ENCODE measurements around the gene DEGS2. TPM values are rescaled to one million over a fixed set of nuclear protein-coding genes. Genes with fewer than 3 reads are reported as not detected.
A peak's percentile ranks its signal among the peaks of the same experiment; 100 is the strongest.

DEGS2 gene
- total RNA-seq, 1 experiment from 2014 or later, result 1.6 TPM

DNA sequence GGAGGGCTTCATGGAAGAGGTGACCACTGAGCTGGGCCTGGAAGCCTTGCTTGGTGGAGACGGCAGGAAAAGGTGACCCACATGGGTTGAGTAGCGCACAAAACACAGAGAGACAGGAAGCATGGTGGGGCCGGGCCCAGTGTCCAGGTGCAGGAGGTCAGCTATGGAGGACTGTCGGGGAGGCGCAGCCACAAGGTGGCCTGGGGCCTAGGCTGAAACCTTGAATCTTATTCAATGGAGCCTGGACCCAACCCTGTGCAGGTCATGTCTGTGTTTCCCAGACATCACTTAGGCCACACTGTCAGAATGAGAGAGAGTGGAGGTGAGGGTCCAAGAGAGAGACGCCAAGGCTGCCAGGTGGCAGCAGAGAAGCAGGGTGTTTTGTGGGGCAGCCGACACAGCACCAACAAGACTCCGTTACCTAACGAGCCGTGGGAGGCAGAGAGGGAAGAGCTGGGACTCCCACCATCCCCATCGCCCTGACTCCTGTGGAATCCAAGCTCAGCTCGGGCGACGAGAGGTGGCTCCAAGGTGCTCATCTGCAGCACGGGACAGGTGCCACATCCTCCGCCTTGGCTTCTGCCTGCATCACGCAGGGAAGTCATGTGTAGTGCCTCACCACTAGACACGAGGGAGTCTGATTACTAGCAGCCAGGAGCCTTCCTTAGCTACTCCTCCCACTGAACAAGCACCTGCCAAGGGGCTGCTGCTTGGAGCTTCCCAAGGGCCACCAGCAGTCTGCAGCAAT is 38.7 kb downstream of the DEGS2 start:
- Mint-ChIP-seq H3K4me3 (no peak overlapping the region), H3K36me3 (no peaks in the 10 kb centered on the region), H3K9me3 (no peaks in the 10 kb centered on the region), H3K27ac (peak overlapping the region; percentile 51; the same call in 1 of the 2 replicates), H3K27me3 (ENCODE audit: low read depth) (no peaks in the 10 kb centered on the region), H3K4me1 (no peaks in the 10 kb centered on the region)
- ATAC-seq, result no peak
- POLR2A ChIA-PET, result no interaction called here
- TF ChIP-seq OVOL2 (CRISPR knock-in tag; IDR thresholded peaks at IDR 0.05; ENCODE audit: borderline replicate concordance) (no peak), SMAD3 (CRISPR knock-in tag; IDR thresholded peaks at IDR 0.05; ENCODE audit: borderline replicate concordance) (no peak), ESRRA (CRISPR knock-in tag; IDR thresholded peaks at IDR 0.05; ENCODE audit: borderline replicate concordance) (no peak), MXD4 (CRISPR knock-in tag; IDR thresholded peaks at IDR 0.05; ENCODE audit: borderline replicate concordance) (no peak)
- TF ChIP-seq, protein P1, sequence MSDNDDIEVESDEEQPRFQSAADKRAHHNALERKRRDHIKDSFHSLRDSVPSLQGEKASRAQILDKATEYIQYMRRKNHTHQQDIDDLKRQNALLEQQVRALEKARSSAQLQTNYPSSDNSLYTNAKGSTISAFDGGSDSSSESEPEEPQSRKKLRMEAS (CRISPR knock-in tag; IDR thresholded peaks at IDR 0.05), result no peak
- TF ChIP-seq, protein P2, sequence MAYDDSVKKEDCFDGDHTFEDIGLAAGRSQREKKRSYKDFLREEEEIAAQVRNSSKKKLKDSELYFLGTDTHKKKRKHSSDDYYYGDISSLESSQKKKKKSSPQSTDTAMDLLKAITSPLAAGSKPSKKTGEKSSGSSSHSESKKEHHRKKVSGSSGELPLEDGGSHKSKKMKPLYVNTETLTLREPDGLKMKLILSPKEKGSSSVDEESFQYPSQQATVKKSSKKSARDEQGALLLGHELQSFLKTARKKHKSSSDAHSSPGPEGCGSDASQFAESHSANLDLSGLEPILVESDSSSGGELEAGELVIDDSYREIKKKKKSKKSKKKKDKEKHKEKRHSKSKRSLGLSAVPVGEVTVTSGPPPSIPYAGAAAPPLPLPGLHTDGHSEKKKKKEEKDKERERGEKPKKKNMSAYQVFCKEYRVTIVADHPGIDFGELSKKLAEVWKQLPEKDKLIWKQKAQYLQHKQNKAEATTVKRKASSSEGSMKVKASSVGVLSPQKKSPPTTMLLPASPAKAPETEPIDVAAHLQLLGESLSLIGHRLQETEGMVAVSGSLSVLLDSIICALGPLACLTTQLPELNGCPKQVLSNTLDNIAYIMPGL (CRISPR knock-in tag; IDR thresholded peaks at IDR 0.05), result no peak
- TF ChIP-seq, protein P3, sequence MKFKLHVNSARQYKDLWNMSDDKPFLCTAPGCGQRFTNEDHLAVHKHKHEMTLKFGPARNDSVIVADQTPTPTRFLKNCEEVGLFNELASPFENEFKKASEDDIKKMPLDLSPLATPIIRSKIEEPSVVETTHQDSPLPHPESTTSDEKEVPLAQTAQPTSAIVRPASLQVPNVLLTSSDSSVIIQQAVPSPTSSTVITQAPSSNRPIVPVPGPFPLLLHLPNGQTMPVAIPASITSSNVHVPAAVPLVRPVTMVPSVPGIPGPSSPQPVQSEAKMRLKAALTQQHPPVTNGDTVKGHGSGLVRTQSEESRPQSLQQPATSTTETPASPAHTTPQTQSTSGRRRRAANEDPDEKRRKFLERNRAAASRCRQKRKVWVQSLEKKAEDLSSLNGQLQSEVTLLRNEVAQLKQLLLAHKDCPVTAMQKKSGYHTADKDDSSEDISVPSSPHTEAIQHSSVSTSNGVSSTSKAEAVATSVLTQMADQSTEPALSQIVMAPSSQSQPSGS (CRISPR knock-in tag; IDR thresholded peaks at IDR 0.05; ENCODE audit: borderline replicate concordance, low read depth), result no peak
- TF ChIP-seq, protein P4, sequence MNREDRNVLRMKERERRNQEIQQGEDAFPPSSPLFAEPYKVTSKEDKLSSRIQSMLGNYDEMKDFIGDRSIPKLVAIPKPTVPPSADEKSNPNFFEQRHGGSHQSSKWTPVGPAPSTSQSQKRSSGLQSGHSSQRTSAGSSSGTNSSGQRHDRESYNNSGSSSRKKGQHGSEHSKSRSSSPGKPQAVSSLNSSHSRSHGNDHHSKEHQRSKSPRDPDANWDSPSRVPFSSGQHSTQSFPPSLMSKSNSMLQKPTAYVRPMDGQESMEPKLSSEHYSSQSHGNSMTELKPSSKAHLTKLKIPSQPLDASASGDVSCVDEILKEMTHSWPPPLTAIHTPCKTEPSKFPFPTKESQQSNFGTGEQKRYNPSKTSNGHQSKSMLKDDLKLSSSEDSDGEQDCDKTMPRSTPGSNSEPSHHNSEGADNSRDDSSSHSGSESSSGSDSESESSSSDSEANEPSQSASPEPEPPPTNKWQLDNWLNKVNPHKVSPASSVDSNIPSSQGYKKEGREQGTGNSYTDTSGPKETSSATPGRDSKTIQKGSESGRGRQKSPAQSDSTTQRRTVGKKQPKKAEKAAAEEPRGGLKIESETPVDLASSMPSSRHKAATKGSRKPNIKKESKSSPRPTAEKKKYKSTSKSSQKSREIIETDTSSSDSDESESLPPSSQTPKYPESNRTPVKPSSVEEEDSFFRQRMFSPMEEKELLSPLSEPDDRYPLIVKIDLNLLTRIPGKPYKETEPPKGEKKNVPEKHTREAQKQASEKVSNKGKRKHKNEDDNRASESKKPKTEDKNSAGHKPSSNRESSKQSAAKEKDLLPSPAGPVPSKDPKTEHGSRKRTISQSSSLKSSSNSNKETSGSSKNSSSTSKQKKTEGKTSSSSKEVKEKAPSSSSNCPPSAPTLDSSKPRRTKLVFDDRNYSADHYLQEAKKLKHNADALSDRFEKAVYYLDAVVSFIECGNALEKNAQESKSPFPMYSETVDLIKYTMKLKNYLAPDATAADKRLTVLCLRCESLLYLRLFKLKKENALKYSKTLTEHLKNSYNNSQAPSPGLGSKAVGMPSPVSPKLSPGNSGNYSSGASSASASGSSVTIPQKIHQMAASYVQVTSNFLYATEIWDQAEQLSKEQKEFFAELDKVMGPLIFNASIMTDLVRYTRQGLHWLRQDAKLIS (CRISPR knock-in tag; IDR thresholded peaks at IDR 0.05; ENCODE audit: borderline replicate concordance), result no peak
- TF ChIP-seq, protein P5, sequence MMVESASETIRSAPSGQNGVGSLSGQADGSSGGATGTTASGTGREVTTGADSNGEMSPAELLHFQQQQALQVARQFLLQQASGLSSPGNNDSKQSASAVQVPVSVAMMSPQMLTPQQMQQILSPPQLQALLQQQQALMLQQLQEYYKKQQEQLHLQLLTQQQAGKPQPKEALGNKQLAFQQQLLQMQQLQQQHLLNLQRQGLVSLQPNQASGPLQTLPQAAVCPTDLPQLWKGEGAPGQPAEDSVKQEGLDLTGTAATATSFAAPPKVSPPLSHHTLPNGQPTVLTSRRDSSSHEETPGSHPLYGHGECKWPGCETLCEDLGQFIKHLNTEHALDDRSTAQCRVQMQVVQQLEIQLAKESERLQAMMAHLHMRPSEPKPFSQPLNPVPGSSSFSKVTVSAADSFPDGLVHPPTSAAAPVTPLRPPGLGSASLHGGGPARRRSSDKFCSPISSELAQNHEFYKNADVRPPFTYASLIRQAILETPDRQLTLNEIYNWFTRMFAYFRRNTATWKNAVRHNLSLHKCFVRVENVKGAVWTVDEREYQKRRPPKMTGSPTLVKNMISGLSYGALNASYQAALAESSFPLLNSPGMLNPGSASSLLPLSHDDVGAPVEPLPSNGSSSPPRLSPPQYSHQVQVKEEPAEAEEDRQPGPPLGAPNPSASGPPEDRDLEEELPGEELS (CRISPR knock-in tag; IDR thresholded peaks at IDR 0.05), result no peak
- CTCF ChIA-PET, result interaction anchor here (0.9 to 3.9 kb wide), 5 partner anchors 12 to 72 kb away, joined by 3 to 23 read pairs (median 4); no protein-coding TSS in a partner anchor
- no peak for DNase-seq (ENCODE audit: low spot score)

DNA sequence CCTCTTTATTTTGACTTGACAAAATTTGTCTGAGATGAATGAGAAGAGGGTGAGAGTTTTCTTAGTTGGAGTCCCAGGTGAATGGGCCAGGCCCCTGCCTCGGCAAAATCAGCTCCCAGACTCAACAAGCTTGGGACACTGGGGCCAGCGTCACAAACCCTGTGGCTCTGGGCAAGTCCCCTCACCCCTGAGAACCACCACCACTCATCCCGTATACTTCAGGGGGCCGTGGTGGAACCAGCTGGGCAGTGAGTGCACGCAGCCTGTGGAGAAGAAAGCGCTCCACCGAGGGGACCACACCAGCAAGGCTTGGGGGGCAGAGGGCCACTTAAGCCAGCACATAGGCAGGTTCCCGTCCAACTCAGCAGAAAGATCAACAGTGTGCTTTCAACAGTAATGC is 40.2 kb downstream of the DEGS2 start:
- Mint-ChIP-seq H3K4me1 (no peaks in the 10 kb centered on the region), H3K36me3 (no peaks in the 10 kb centered on the region), H3K27ac (no peak overlapping the region), H3K27me3 (ENCODE audit: low read depth) (no peaks in the 10 kb centered on the region), H3K9me3 (no peaks in the 10 kb centered on the region), H3K4me3 (no peak overlapping the region)
- ATAC-seq (no peak), DNase-seq (ENCODE audit: low spot score) (no peak)
- POLR2A ChIA-PET, result no interaction called here
- no peak for TF ChIP-seq NFE2L1 (CRISPR knock-in tag; IDR thresholded peaks at IDR 0.05)
- TF ChIP-seq, protein P6, sequence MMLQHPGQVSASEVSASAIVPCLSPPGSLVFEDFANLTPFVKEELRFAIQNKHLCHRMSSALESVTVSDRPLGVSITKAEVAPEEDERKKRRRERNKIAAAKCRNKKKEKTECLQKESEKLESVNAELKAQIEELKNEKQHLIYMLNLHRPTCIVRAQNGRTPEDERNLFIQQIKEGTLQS (CRISPR knock-in tag; conservative IDR thresholded peaks at IDR 0.05), result no peak
- TF ChIP-seq, protein P7, sequence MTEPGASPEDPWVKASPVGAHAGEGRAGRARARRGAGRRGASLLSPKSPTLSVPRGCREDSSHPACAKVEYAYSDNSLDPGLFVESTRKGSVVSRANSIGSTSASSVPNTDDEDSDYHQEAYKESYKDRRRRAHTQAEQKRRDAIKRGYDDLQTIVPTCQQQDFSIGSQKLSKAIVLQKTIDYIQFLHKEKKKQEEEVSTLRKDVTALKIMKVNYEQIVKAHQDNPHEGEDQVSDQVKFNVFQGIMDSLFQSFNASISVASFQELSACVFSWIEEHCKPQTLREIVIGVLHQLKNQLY (CRISPR knock-in tag; IDR thresholded peaks at IDR 0.05), result no peak
- CTCF ChIA-PET, result interaction anchor here (1.2 to 3.9 kb wide), 3 partner anchors 11 to 74 kb away, joined by 3 to 23 read pairs (median 12); no protein-coding TSS in a partner anchor

Measured in WTC11 (cell line).